Stimulated activated naive CD8-positive, alpha-beta T cell treated with anti-CD3 and anti-CD28 coated beads, Interleukin-15, Interleukin-2, amounts not matched to agents 100 U/mL and 50 U/mL, for 24 hours (primary cell): ENCODE results near the gene TSTD1.
A peak's percentile ranks its signal among the peaks of the same experiment; 100 is the strongest.
"Not testable (repeated sequence)": the region's sequence is repeated elsewhere in the genome, so short reads cannot be mapped to it uniquely, and the experiment has no call there.

Experiments used
- ATAC-seq: fragments of 150-1000 bp; cut with Tn5 transposase; one replicate; pipeline ENCODE4 v1.10.0; 2021
- DNase-seq: peaks from one replicate; pipeline ENCODE4 v3.0.0; 2021

TSTD1 gene

GRCh38 chr1:161008869-161009510, 29.8 kb downstream of the TSTD1 start:
- ATAC-seq: no peak

GRCh38 chr1:161007369-161007768, 31.4 kb downstream of the TSTD1 start:
- DNase-seq: no peak
- ATAC-seq: no peak

More at GRCh38 chr1:161008869-161009510, 29.8 kb downstream of the TSTD1 start:
- no peak for DNase-seq

- ATAC-seq: no peak
Measured at GRCh38 chr1:161006563-161006962, 32.2 kb downstream of the TSTD1 start.

GRCh38 chr1:161001525-161001924, 37.2 kb downstream of the TSTD1 start:
- no peak for ATAC-seq

More at GRCh38 chr1:161006563-161006962, 32.2 kb downstream of the TSTD1 start:
- no peak for DNase-seq

GRCh38 chr1:161000736-161001480, 37.9 kb downstream of the TSTD1 start:
- DNase-seq (no peak), ATAC-seq (no peak)

More at GRCh38 chr1:161001525-161001924, 37.2 kb downstream of the TSTD1 start:
- DNase-seq: no peak

GRCh38 chr1:160999376-160999775, 39.4 kb downstream of the TSTD1 start:
- DNase-seq: no peak
- ATAC-seq: no peak

GRCh38 chr1:160997323-160998038, 41.3 kb downstream of the TSTD1 start:
- DNase-seq (peak; percentile 51), ATAC-seq (peak; percentile 55)

- DNase-seq (no peak), ATAC-seq (peak; percentile 45)
Measured at GRCh38 chr1:160996178-160996577, 42.6 kb downstream of the TSTD1 start.

GRCh38 chr1:160993544-160994193, 45.1 kb downstream of the TSTD1 start:
- DNase-seq (no peak), ATAC-seq (no peak)

- not testable (repeated sequence) for ATAC-seq, DNase-seq
Measured at GRCh38 chr1:160992036-160992435, 46.7 kb downstream of the TSTD1 start.
